Progenitor cell of endocrine pancreas (in vitro differentiated cells): Measurements from ENCODE around the gene PAX8. TPM values are rescaled to one million over a fixed set of nuclear protein-coding genes. Genes with fewer than 3 reads are reported as not detected.

Experiments used
- DNase-seq: peaks from one replicate; pipeline ENCODE4 v3.0.0; 2021; ENCODE audit warnings: low spot score; ENCODE audit not compliant: unreplicated experiment
- H3K27ac Mint-ChIP-seq: 2 replicates; pipeline ENCODE4 v1.8.0; 2021; ENCODE audit warnings: mild to moderate bottlenecking, moderate library complexity, mixed read lengths
- H3K27me3 Mint-ChIP-seq: 2 replicates; pipeline ENCODE4 v1.8.0; 2021; ENCODE audit warnings: mixed read lengths
- H3K36me3 Mint-ChIP-seq: 2 replicates; pipeline ENCODE4 v1.8.0; 2022; ENCODE audit warnings: mixed read lengths; ENCODE audit not compliant: insufficient read depth
- H3K4me1 Mint-ChIP-seq: 2 replicates; pipeline ENCODE4 v1.8.0; 2021; ENCODE audit warnings: low read depth, mixed read lengths
- H3K4me3 Mint-ChIP-seq: 2 replicates; pipeline ENCODE4 v1.8.0; 2021; ENCODE audit warnings: low read depth, mild to moderate bottlenecking, moderate library complexity, mixed read lengths
- H3K9me3 Mint-ChIP-seq: 2 replicates; pipeline ENCODE4 v1.8.0; 2021; ENCODE audit warnings: low read depth, mixed read lengths
- CTCF ChIP-seq: fragments of 200-600 bp; sonication (generic); IDR thresholded peaks from one replicate; pipeline ENCODE4 v1.5.0; 2021; ENCODE audit warnings: antibody characterized with exemption, mild to moderate bottlenecking; ENCODE audit not compliant: unreplicated experiment
- total RNA-seq: library from RNA; stranded (reverse); gene quantifications from 2 replicates; pipeline ENCODE4 v1.2.1, GENCODE V29; 2021

The PAX8 gene
- total RNA-seq, 1 donor from 2014 or later = 3.9 TPM

GRCh38 chr2:113229795-113230194 is 48.9 kb downstream of the PAX8 start:
- no peak overlapping the region for H3K27ac Mint-ChIP-seq
- no peak for TF ChIP-seq CTCF
- DNase-seq = no peak
- H3K27me3 Mint-ChIP-seq = peaks cover 11% of the 10 kb centered on the region
- no peak overlapping the region for H3K4me3 Mint-ChIP-seq
- no peaks in the 10 kb centered on the region for H3K36me3 Mint-ChIP-seq
- H3K4me1 Mint-ChIP-seq = peaks cover 11% of the 10 kb centered on the region
- H3K9me3 Mint-ChIP-seq = no peaks in the 10 kb centered on the region

DNA sequence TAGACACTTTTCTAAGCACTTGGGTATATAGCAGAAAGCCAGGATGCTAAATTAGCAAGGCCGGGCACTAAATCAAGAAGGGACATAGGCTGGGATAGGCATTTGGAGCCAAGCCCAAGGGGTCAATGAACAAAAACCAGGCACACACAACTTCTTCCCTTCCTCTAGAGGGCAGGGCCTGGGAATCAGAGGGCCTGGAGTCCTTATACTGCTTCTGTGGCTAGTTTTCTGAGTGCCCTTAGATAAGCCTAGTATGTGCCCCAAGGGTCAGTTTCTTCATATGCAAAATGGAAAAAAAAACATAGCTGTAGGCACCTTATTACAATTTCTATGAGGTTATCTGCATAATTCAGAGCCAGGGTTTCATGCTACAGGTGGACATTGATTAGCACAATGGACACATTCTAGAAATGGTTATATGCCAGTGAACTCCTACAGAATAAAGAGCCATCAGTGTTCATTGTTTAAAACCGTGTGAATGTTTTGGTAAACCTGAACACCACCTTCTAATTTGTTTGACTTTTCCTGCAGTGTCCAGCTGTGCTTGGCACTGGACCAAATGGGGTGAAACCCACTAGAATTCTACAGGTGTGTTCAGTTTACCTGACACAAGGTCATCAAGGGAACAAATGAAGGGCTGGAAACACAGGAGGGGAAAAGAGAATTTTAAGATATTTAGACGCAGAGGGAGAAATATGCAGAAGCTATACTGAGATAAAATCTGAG is 49.6 kb downstream of the PAX8 start:
- Mint-ChIP-seq H3K9me3 (no peaks in the 10 kb centered on the region), H3K4me3 (no peak overlapping the region), H3K36me3 (no peaks in the 10 kb centered on the region), H3K27ac (no peak overlapping the region), H3K27me3 (peaks cover 11% of the 10 kb centered on the region), H3K4me1 (peaks cover 11% of the 10 kb centered on the region)
- DNase-seq = no peak
- TF ChIP-seq CTCF = no peak

DNA sequence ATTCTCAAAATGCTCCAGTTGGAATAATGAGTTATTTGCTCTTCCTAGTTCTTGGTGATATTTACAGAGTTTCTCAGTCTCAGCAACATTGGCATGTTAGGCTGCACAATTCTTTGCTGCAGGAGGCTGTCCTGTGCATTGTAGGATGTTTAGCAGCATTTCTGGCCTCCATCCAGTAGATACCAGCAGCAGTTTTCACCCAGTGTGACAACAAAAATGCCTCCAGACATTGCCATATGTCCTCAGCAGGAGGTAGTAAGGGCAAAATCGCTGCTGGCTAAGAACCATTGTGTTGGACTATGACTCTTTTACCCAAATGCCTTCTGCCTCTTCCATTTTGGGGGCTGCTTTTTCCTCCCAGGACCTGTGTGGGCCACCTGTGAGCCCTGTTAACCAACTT is 50.4 kb downstream of the PAX8 start:
- Mint-ChIP-seq H3K4me1 (peaks cover 11% of the 10 kb centered on the region), H3K4me3 (no peak overlapping the region), H3K27me3 (peaks cover 11% of the 10 kb centered on the region), H3K36me3 (no peaks in the 10 kb centered on the region), H3K9me3 (no peaks in the 10 kb centered on the region), H3K27ac (no peak overlapping the region)
- no peak for DNase-seq
- no peak for TF ChIP-seq CTCF

- Mint-ChIP-seq H3K27me3 (peaks cover 11% of the 10 kb centered on the region), H3K36me3 (no peaks in the 10 kb centered on the region), H3K9me3 (no peaks in the 10 kb centered on the region), H3K4me3 (no peak overlapping the region), H3K4me1 (peaks cover 11% of the 10 kb centered on the region), H3K27ac (no peak overlapping the region)
- no peak for TF ChIP-seq CTCF
- no peak for DNase-seq
Observed at GRCh38 chr2:113227698-113228097, 51.0 kb downstream of the PAX8 start.

GRCh38 chr2:113227290-113227689 is 51.4 kb downstream of the PAX8 start:
- peaks cover 11% of the 10 kb centered on the region for H3K4me1 Mint-ChIP-seq
- no peak for DNase-seq
- no peaks in the 10 kb centered on the region for H3K9me3 Mint-ChIP-seq
- H3K4me3 Mint-ChIP-seq = no peak overlapping the region
- no peak for TF ChIP-seq CTCF
- H3K27ac Mint-ChIP-seq = no peak overlapping the region
- H3K36me3 Mint-ChIP-seq = no peaks in the 10 kb centered on the region
- peaks cover 11% of the 10 kb centered on the region for H3K27me3 Mint-ChIP-seq
